SK-N-MC (cell line): ENCODE measurements around the gene NCMAP.

ENCODE experiments used
- EZH2 ChIP-seq: fragments of 200-600 bp; sonication (generic); IDR thresholded peaks from one replicate; pipeline ENCODE4 v1.6.1; 2017; ENCODE audit warnings: antibody characterized with exemption
- POLR2AphosphoS5 ChIP-seq: IDR thresholded peaks from 2 replicates; pipeline ENCODE4 v1.6.1; 2012; ENCODE audit warnings: mild to moderate bottlenecking, low read depth, low read length, borderline replicate concordance

DNA sequence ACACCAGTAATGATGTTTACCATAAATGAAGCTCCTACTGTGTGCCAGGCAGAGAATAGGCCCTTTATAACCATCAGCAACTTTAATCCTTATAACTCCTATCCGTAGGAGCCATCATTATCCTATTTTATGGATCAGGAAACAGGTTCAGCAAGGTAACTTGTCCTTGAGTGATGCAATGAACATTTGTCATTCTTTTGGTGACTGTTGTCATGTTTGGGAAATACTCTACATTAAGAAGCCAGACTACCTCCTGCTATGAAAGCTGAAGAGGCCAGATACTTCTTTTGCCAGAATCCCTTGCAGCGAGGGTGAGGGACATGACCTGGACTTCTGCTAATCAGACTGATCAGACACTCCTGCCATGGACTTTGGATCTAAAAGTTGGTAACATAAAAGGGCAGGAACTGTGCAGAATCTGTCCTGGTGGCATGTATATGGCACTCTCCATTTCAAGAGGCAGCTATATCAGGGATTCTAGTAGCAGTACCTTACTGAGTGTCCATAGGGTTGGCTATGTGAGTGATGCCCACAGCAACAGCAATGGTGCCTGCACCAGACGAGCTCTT, 54.1 kb downstream of the NCMAP start:
- TF ChIP-seq EZH2 (no peak), POLR2AphosphoS5 (no peak)
